Kasumi-1 (cell line): Measurements from ENCODE around the gene SPRED2.
A peak's percentile ranks its signal among the peaks of the same experiment; 100 is the strongest.

ENCODE experiments used
- DNase-seq, 2 experiments: peaks; one replicate each; lab custom pipeline; 2025; lab: John Stamatoyannopoulos, UW

Gene SPRED2

GRCh38 chr2:65311049-65311448, 121.3 kb downstream of the SPRED2 start:
- no peak for DNase-seq

DNA sequence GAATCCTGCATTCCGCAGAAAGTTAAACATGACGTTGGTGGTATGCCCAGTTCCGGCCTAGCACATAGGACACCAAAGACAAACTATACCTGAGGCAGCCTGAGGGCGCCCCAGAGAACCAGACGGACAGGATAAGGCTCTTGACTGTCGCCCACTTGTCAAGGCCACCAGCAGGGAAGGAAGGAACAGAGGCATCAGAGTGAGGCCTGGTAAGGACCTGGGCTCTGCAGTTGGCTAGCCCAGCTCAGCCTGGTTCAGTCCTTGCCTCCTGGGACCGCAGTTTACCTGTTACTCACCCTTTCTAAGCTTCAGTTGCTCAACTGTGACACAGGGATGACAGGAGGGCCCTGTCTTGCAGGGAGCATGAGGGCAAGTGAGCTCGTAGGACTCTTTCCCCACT, 122.7 kb downstream of the SPRED2 start:
- DNase-seq: no peak

GRCh38 chr2:65305934-65306333, 126.5 kb downstream of the SPRED2 start:
- DNase-seq: no peak

DNA sequence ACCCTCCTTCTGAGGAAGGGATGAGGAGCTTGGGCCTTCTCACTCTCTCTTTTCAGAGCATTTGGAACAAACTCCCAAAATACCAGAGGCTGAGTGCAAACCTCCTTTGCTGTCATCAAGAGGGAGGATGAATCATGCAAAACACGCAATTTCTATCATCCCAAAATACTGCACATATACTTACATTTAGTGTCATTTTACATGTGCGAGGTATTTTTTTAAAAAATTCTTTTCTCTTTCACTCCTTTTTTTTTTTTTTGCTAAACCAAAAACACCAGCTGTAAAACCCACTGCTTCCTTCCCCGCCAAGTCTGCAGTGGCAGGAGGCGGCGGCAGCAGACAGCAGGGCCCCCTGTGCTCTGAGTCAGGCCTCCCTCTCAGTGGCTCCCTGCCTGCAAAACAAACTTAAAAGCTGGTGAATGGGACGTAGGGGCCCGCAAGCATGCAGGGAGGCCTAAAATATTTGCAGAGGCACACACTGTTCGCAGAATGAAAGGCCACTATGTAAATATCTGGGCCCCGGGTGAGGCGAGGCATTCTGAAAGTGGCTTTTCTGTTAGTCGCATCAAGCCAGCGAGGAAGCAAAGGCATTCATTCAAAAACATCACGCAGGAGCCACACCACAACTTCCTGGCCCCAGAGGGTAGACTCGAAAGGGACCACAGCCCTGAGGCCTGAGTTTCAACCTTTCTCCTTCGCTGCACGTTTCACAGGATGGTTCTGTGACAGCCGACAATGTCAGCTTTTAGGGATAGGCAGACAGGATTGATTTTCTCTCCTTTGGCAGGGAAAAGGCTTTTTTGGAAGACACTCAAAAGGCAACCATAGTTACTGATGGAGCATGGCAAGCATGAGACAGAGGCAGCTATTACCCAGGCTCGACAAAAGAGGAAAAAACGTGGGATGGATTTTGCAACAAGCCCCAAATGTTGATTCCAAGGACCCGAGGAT, 131.4 kb downstream of the SPRED2 start:
- DNase-seq: peak; percentile 79 to 86

GRCh38 chr2:65300134-65300760, 132.2 kb downstream of the SPRED2 start:
- no peak for DNase-seq

GRCh38 chr2:65299246-65299645, 133.2 kb downstream of the SPRED2 start:
- no peak for DNase-seq

DNA sequence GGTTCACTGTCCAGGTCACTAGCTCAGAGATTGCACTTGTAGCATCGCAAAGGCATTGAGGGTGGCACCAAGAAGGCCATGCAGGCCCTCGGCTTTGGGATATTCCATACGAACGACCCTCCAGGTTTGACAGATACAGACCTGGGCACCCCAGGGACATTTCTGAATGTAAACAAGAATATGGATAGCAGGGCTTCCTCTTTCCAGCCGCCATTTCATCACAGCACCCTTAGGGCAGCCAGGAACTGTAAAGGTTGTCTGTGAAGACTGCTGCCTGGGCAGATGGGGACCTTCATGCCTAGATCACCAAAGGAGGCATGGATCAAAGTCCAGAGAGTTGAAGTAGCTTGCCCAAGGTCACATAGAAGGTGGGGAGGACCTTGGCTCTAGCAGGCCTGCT, 134.3 kb downstream of the SPRED2 start:
- DNase-seq: no peak

- DNase-seq: no peak
These were observed 134.9 kb downstream of the SPRED2 start for GRCh38 chr2:65297544-65297943.

GRCh38 chr2:65296971-65297370, 135.4 kb downstream of the SPRED2 start:
- no peak for DNase-seq

GRCh38 chr2:65294701-65295100, 137.7 kb downstream of the SPRED2 start:
- no peak for DNase-seq

GRCh38 chr2:65294136-65294535, 138.3 kb downstream of the SPRED2 start:
- no peak for DNase-seq

- no peak for DNase-seq
These were observed 139.0 kb downstream of the SPRED2 start for GRCh38 chr2:65293376-65293775.

DNA sequence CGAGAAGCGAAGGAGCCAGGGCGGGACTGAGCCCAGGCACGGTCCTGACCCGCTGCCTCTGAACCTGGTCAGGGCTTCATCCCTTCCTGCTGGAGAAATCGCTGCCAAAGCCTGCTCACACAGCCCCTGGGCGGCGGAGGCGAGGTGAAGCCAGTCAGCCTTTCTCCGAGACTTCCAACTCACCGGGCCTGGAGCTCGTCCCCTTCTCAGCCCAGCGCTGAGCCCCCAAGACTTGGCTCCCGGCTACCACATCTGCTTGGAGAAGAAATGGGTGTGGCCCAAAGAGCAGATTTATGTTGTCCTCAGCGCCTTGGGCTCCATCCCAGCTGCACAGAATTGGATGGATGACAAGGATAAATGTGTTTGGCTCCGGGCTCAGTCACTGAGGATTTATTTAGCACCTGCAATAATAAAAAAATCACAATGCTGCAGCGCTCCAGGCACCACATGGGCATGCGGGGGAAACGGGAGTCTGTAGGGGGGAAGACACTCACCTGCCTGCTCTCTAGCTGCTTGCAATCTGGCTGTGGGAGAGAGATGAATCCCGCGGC, 139.9 kb downstream of the SPRED2 start:
- no peak for DNase-seq

DNA sequence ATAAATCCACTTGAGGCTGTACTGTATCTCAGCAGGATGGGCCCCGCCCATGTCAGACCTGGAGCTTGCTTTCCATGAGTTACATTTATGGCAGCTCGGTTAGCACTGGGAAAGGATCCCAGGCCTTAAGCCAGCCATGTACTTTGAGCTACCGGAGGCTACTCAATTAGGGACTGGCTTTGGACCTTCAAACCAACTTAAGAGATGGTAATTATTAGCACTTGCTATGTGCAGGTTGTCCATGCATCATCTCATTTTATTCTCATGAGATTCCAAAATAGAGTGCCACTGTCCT, 140.3 kb downstream of the SPRED2 start:
- no peak for DNase-seq

DNA sequence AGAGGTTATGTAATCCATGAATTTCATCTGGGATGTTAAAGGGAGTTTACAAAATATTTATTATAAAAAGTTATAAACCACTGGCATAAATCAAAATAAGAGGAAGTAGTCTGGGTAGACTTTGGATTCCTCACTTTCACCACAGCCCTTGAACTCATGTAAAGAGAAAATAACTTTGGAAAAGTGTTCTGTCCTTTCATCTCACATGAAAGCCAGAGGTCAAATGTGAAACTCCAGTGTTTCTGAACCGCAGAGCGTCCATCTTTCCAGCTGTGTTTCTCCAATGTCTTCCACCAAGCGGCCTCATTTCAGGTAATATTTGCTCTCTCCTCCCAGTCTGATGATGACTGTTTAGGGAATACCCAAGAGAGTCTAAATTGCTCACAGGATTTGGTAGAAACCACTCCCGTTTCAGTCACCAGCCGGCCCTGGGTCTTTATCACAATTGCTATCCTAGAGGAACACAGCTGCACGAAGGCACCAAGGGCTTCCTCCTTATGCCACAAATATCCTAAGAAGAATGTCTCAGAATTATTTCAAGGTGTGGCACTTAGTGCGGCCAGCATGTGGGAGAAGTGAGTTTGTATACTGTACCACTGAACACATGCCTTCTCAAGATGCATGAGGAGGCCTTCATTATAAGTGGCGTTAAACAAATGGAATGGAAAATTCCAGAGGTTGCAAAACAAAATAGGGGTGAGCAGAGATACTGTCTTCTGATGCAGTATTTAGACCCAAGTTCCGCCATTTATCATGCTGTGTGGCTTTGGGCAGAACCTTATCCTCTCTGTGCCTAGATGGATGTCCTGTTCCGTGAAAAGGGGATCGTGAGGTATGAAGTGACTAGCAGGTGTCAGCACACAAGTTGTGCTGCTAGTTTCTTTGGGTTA, 140.9 kb downstream of the SPRED2 start:
- peak in 1 of 2 experiments; percentile 38 for DNase-seq

DNA sequence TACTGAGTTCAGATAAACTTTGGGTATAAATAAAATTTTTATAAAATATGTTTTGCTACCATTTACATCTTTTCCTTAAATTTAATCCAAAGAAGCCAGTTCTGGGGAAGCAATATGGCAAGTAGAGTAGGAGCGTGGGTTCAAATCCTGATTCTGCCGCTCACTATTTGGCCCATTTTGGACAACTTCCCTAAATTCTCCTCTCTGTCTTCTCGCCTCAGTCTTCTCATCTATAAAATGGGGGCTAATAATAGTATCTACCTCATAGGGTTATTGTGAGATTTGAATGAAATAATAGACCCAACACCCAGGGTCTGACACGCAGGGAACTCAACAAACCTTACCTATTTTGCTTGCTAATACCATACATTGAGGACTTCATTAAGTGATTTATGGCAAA, 145.0 kb downstream of the SPRED2 start:
- no peak for DNase-seq

DNA sequence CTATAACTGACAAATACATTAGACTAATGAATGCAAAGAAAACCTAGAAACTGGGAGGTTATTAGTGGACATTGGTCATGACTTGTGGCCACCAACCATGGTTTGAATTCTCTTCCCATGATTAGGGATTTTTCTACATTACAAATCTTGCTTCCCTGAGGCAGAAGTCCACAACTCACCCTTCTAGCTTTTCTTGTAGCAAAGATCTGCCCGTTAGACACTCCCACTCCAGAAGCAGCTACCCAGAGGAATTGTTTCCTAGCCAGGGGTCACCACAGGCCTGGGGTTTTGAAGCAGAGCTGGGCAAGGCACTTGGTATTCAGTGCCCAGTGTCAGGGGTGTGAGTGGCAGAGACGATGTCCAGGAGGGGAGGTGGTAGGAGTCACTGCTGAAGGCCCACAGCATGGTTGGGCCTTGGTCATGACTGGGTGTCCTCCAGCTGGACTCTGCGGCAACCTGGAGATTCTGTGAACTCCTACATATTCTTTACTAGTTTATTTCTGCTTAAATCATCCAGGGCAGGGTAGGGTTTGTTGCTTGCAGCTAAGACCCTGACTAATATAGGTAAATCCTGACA, 149.8 kb downstream of the SPRED2 start:
- no peak for DNase-seq

DNA sequence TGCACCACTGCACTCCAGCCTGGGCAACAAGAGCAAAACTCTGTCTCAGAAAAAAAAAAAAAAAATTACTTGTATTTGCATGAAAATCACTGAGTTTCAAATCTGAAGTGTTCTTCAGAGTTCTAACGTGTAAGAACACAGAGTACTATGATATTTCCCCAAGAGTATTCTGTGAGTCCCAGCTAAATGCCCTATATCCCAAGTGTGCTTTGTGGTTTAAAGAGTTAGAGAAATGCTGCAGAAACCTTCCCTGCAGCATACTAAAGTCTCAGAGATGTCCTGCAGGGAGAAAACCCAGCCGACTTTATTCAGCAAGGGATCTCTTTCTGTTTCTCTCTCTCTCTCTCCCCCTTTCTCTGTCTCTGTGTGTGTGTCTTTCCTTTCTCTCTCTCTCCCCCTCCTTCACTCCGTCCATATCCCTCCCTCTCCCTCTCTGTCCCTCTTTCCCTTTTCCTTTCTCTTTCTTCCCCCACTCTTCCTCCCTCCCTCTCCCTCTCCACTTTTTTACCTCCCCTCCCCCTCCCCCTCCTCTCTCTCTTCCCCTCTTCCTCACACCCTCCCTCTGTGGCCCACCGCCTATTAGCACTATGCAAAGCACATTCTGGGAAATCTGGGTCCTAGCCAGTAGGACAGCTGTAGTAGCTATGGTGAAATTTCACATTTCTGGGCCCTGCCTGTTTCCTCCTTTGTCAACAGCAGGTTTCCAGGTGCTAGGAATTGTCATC, 150.6 kb downstream of the SPRED2 start:
- no peak for DNase-seq

- DNase-seq: no peak
These were observed 152.6 kb downstream of the SPRED2 start for GRCh38 chr2:65279756-65280155.

DNA sequence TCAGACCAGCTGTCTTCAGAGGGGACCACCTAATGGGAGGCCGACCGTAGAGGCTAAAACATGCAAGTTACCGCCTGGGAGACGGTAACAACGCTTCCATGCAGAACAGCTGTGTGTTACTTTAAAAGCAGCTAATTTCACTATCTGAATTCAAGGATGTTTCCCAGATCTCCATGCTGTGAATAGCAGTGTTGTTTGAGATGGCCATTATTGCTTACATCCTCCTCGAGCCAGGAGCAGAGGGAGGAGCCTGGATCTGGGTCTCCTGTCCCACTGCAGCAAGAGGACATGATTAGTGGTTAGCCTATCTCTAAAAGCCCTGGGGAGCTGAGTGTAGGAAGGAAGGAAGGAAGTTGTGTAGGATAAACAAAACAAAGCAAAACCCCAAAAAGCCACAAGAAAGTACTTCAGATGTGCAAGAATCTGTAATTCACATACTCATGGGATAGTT, 153.8 kb downstream of the SPRED2 start:
- peak; percentile 38 to 43 for DNase-seq
